A549 treated with AZD9567 at 1 μM for 4 hours (cell line): Measurements from ENCODE around the gene MAN2B2. TPM values are rescaled to one million over a fixed set of nuclear protein-coding genes. Genes with fewer than 3 reads are reported as not detected.

Experiments
- total RNA-seq: library from RNA; stranded (reverse); fragments of 200-300 nt; extraction: Qiagen RNA extraction; gene quantifications from 5 replicates; pipeline ENCODE4 v1.2.3, GENCODE V29; 2022; ENCODE audit not compliant: insufficient read depth

The MAN2B2 gene
- 8.3 to 10.8 TPM (median 10.2 TPM) in 5 replicates for total RNA-seq

GRCh38 chr4:6574747-6575502 is at the start of gene MAN2B2:
TSS of gene MAN2B2 (plus strand) at chr4:6575189. CDS start at chr4:6575211, 22 bp downstream.

GRCh38 chr4:6640292-6641163 is 65.5 kb downstream of the MAN2B2 start, which contains the start of gene MRFAP1:
TSS of gene MRFAP1 (plus strand) at chr4:6640685. CDS start at chr4:6640863, 178 bp downstream.

Other genes starting within 250 kb of the MAN2B2 start
- gene PPP2R2C, start 102.6 kb upstream of the MAN2B2 start, total RNA-seq = 29.2 to 34.3 TPM (median 30.7 TPM) in 5 replicates
- 242 to 259 TPM (median 251 TPM) in 5 replicates for gene MRFAP1, start 65.5 kb downstream of the MAN2B2 start, total RNA-seq
- 74.1 to 126 TPM (median 108 TPM) in 5 replicates for gene S100P, start 118.7 kb downstream of the MAN2B2 start, total RNA-seq
- gene MRFAP1L1, start 134.7 kb downstream of the MAN2B2 start, total RNA-seq = 27.7 to 35.9 TPM (median 32.4 TPM) in 5 replicates
- 13.7 to 18.7 TPM (median 16.4 TPM) in 5 replicates for gene BLOC1S4, start 141.0 kb downstream of the MAN2B2 start, total RNA-seq
- gene KIAA0232, start 207.5 kb downstream of the MAN2B2 start, total RNA-seq = 10.4 to 15.7 TPM (median 14.1 TPM) in 5 replicates